Spleen (tissue), 11 donors: ENCODE results near the gene CD276. TPM values are rescaled to one million over a fixed set of nuclear protein-coding genes. Genes with fewer than 3 reads are reported as not detected.

Source experiments
- DNase-seq: peaks from one replicate; pipeline ENCODE4 v3.0.0-alpha.2; 2020
- H3K27ac ChIP-seq, 8 donors: fragments of 200-600 bp; sonication (generic) in 7 of 8; 1 replicate in 4 of 8; 2 replicates in 4 of 8; pipeline versions ENCODE4 v1.5.0 to v1.8.0; 2016 to 2021; ENCODE audit warnings: inconsistent platforms in 4 of 8, mild to moderate bottlenecking in 4 of 8, moderate library complexity in 1 of 8
- H3K27me3 ChIP-seq, 7 donors: fragments of 200-600 bp; sonication (generic) in 6 of 7; replicated peaks in 1 of 7; 1 replicate in 4 of 7; 2 replicates in 3 of 7; pipeline versions ENCODE4 v1.5.0 to v1.8.0; 2016 to 2021; ENCODE audit warnings: inconsistent platforms in 3 of 7, mild to moderate bottlenecking in 1 of 7
- H3K36me3 ChIP-seq, 6 donors: fragments of 200-600 bp; sonication (generic) in 5 of 6; 1 replicate in 4 of 6; 2 replicates in 2 of 6; pipeline versions ENCODE4 v1.5.0 to v1.8.0; 2016 to 2021; ENCODE audit warnings: inconsistent platforms in 2 of 6
- H3K4me1 ChIP-seq, 6 donors: fragments of 200-600 bp; sonication (generic) in 5 of 6; 1 replicate in 3 of 6; 2 replicates in 3 of 6; pipeline versions ENCODE4 v1.5.0 to v1.8.0; 2016 to 2021; ENCODE audit warnings: inconsistent platforms in 3 of 6
- H3K4me3 ChIP-seq, 8 donors: fragments of 200-600 bp; sonication (generic) in 7 of 8; 1 replicate in 4 of 8; 2 replicates in 4 of 8; pipeline versions ENCODE4 v1.5.0 to v1.8.0; 2016 to 2021; ENCODE audit warnings: inconsistent platforms in 4 of 8, mild to moderate bottlenecking in 4 of 8, moderate library complexity in 2 of 8
- H3K9me3 ChIP-seq, 8 donors: fragments of 200-600 bp; sonication (generic) in 7 of 8; 1 replicate in 4 of 8; 2 replicates in 4 of 8; pipeline versions ENCODE4 v1.5.0 to v1.8.0; 2016 to 2021; ENCODE audit warnings: inconsistent platforms in 4 of 8
- POLR2A ChIP-seq, 3 donors: fragments of 450-650 bp; IDR thresholded peaks; one replicate each; pipeline ENCODE4 v1.5.1; 2017; ENCODE audit warnings: antibody characterized with exemption in 3 of 3, mild to moderate bottlenecking in 1 of 3
- POLR2AphosphoS5 ChIP-seq, 3 donors: sonication (generic); formaldehyde crosslinking; IDR thresholded peaks; one replicate each; pipeline ENCODE4 v1.5.1; 2017; ENCODE audit warnings: antibody characterized with exemption in 3 of 3
- WGBS, 5 donors: extraction: QIAGEN DNeasy Blood & Tissue Kit in 3 of 5; methylation state at CpG; one replicate each; pipeline versions ENCODE4 v1.1.5 to v1.1.7; 2013 to 2018; 5-methylcytosine and 5-hydroxymethylcytosine counted together
- intact Hi-C: fragments of 100-400 bp; cut with DNase I; formaldehyde crosslinking; loops from one replicate; pipeline ENCODE4 v1.15.0; 2023; ENCODE audit warnings: low total_unique reads
- polyA plus RNA-seq, 3 donors: library from polyadenylated mRNA; stranded (reverse); fragments of 200-250 nt; gene quantifications; one replicate each; pipeline ENCODE4 v1.2.1, GENCODE V29; 2013
- total RNA-seq, 7 donors: library from RNA; depleted of rRNA in 3 of 7; stranded (reverse); fragments of >200 nt in 3 of 7; fragmentation: NEBNext Ultra II Directional in 4 of 7; extraction: Animal tissue kit (Norgen Biotek cat#: 25700) in 4 of 7; gene quantifications; one replicate each; pipeline versions ENCODE4 v1.1.0 to v1.2.1, GENCODE V29; 2016 to 2021
- TF ChIP-seq, protein P1 (sequence below), 11 experiments: fragments of 200-600 bp in 7 of 11; fragments of 450-650 bp in 4 of 11; sonication (generic) in 4 of 11; IDR thresholded peaks in 8 of 11; conservative IDR thresholded peaks in 3 of 11; 1 replicate in 7 of 11; 2 replicates in 4 of 11; pipeline versions ENCODE4 v1.4.0 to v1.8.0; 2016 to 2021; ENCODE audit warnings: antibody characterized with exemption in 11 of 11, inconsistent platforms in 4 of 11, mild to moderate bottlenecking in 1 of 11
- donor health status: healthy with polysubstance abuse.
- donor health status: DM: no; HTN: no; CAD: no; lungs with moderate emphysema.
- donor health status: DM: no; HTN: no; CAD: no.
- donor health status: Bipolar disorder and iron deficiency.
- donor health status: healthy.
- donor health status: DM: no; HTN: no; CAD: no.
- donor health status: DM: yes; HTN: yes; CAD: no.

The CD276 gene
- total and polyA plus RNA-seq, 10 donors, result 9.8 to 95.6 (median 27.2) TPM

DNA sequence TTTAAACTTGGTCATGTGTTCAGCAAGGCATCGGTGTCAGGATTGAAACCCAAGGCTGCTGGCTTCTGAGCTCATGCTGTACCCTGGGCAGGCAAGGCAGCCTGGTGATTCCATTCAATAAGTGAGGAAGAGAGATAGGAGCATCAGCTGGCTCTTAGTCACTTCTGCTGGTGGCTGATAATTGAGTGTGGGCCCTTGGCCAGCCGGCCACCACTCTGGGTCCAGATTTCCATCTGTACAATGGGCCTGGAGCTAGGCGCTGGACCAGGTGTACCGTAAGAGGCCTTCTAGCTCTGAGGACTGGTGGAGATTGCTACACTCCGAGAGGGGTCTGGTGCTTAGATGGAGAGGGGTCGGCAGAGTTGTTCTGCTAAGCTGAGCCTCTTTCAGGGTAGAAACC is 4.3 kb downstream of the CD276 start:
- H3K27me3 ChIP-seq, result peaks cover 0 to 48% (median 13%) of the 10 kb centered on the region in 7 donors
- H3K4me3 ChIP-seq, result no peak overlapping the region
- H3K4me1 ChIP-seq, result peaks cover 4 to 74% (median 50%) of the 10 kb centered on the region in 6 donors
- intact Hi-C loops, result no loop called here
- peak; percentile 28 for DNase-seq
- H3K9me3 ChIP-seq, result no peaks in the 10 kb centered on the region
- no peaks in the 10 kb centered on the region for H3K36me3 ChIP-seq
- H3K27ac ChIP-seq, result peak overlapping the region in 5 of 8 donors; percentile 4 to 64 (median 44)
- TF ChIP-seq POLR2A (IDR thresholded peaks at IDR 0.05), result no peak
- TF ChIP-seq POLR2AphosphoS5 (IDR thresholded peaks at IDR 0.05), result no peak
- TF ChIP-seq, protein P1, sequence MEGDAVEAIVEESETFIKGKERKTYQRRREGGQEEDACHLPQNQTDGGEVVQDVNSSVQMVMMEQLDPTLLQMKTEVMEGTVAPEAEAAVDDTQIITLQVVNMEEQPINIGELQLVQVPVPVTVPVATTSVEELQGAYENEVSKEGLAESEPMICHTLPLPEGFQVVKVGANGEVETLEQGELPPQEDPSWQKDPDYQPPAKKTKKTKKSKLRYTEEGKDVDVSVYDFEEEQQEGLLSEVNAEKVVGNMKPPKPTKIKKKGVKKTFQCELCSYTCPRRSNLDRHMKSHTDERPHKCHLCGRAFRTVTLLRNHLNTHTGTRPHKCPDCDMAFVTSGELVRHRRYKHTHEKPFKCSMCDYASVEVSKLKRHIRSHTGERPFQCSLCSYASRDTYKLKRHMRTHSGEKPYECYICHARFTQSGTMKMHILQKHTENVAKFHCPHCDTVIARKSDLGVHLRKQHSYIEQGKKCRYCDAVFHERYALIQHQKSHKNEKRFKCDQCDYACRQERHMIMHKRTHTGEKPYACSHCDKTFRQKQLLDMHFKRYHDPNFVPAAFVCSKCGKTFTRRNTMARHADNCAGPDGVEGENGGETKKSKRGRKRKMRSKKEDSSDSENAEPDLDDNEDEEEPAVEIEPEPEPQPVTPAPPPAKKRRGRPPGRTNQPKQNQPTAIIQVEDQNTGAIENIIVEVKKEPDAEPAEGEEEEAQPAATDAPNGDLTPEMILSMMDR (IDR thresholded peaks at IDR 0.05 in 8 of 11, conservative IDR thresholded peaks at IDR 0.05 in 3 of 11), result no peak
- WGBS, 5 donors, result 61 to 89% (median 83%) methylated on average over 6 of the region's 6 CpGs

DNA sequence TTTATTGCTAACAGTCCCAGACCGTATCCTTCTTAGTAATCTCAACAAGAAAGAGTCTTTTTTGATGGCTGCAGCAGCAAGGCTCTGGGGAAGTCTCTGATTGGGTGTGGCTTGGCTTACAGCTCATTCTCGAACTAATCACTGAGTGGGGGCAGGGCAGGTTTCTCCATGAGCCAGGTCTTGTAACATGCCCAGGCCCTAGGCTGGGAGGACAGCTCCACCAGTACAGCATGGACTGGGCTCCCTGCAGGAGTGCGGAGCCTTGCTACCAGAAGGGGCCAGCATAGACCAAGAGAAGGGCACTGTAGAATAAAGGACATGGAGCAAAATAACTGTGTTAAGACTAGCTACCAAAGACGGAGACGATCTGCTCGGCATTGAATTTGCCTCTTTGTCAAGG is 7.2 kb downstream of the CD276 start:
- Histone ChIP-seq H3K4me1 (peaks cover 11 to 69% (median 44%) of the 10 kb centered on the region in 6 donors), H3K4me3 (no peak overlapping the region), H3K27ac (no peak overlapping the region), H3K27me3 (peaks cover 0 to 47% (median 0%) of the 10 kb centered on the region in 7 donors), H3K9me3 (no peaks in the 10 kb centered on the region), H3K36me3 (no peaks in the 10 kb centered on the region)
- DNase-seq, result peak; percentile 42
- TF ChIP-seq POLR2A (IDR thresholded peaks at IDR 0.05), result no peak
- TF ChIP-seq, protein P1 (IDR thresholded peaks at IDR 0.05 in 8 of 11, conservative IDR thresholded peaks at IDR 0.05 in 3 of 11), result no peak
- TF ChIP-seq POLR2AphosphoS5 (IDR thresholded peaks at IDR 0.05), result no peak
- intact Hi-C loops, result no loop called here
- WGBS, 5 donors, result 67 to 78% (median 73%) methylated on average over 6 of the region's 6 CpGs

DNA sequence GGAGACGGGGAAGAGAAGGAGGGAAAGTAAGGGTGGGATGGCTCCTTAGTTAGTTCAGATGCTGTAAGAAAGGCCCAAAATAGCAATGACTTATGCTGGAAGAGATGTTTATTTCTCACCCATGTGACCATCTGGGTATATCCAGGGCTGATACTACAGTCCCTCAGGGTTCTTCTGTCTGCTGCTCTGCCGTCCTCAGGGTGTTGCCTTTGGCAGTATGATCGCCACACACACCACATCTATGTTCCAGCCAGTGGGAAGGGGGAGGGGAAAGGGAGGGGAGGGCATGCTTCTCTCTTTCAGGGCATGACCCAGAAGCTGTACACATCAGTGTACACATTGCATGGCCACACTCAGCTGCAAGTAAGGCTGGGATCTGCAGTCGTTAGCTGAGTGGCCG is 10.2 kb downstream of the CD276 start:
- H3K9me3 ChIP-seq, result no peaks in the 10 kb centered on the region
- DNase-seq, result peak; percentile 28
- no peak overlapping the region for H3K4me3 ChIP-seq
- peaks cover 0 to 4% (median 0%) of the 10 kb centered on the region in 6 donors for H3K36me3 ChIP-seq
- WGBS, 5 donors, result 50 to 73% (median 62%) methylated on average over 5 of the region's 5 CpGs
- TF ChIP-seq, protein P1 (IDR thresholded peaks at IDR 0.05 in 8 of 11, conservative IDR thresholded peaks at IDR 0.05 in 3 of 11), result no peak
- TF ChIP-seq POLR2A (IDR thresholded peaks at IDR 0.05), result no peak
- TF ChIP-seq POLR2AphosphoS5 (IDR thresholded peaks at IDR 0.05), result no peak
- peaks cover 0 to 47% (median 0%) of the 10 kb centered on the region in 7 donors for H3K27me3 ChIP-seq
- H3K4me1 ChIP-seq, result peaks cover 18 to 62% (median 47%) of the 10 kb centered on the region in 6 donors
- intact Hi-C loops, result no loop called here
- no peak overlapping the region for H3K27ac ChIP-seq

DNA sequence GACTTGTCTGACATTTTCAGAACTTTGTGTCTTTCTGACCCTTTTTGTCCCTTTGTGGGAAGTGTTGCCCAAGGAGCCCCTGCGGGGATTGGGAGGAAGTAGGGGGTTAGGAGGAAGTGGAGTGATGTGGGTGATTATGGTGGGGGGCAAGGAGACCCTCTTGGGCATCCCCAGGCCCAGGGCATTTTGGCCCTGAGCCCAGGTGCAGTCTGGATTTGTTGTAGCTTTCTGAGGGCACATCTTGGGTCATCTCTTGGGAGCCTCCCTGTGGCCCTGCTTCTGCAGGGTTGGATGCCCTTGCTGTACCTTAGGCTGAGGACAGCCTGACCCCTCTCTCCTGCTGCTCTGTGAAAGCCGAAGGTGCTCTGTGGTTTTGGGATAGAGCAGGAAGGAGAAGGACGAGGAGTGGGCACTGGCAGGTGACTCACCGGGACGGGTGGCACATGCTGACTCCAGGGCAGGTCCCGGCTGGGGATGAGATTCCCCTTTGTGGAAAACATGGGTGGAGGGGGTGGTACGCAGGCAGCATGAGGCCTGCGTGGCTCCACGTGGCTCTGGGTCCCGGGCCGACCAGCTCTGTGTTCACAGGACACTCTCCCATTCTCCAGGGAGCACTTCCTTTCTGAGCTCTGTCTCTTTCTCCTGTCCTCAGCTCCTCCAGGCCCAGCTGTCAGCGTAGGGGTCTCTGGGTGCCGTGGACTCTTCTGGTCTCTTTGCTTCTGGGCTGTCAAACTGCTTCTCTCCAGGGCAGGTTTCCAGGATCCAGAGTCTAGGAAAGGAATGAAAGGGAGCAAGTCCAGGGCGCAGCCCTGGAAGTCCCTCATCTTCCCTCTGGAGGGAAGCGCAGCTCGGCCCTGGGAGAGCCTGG is 11.8 kb downstream of the CD276 start:
- Histone ChIP-seq H3K27ac (peak overlapping the region in 4 of 8 donors; percentile 40 to 67 (median 55)), H3K36me3 (peaks cover 0 to 4% (median 0%) of the 10 kb centered on the region in 6 donors), H3K9me3 (no peaks in the 10 kb centered on the region), H3K4me1 (peaks cover 18 to 63% (median 40%) of the 10 kb centered on the region in 6 donors), H3K27me3 (peaks cover 0 to 54% (median 0%) of the 10 kb centered on the region in 7 donors), H3K4me3 (no peak overlapping the region)
- TF ChIP-seq, protein P1 (IDR thresholded peaks at IDR 0.05 in 8 of 11, conservative IDR thresholded peaks at IDR 0.05 in 3 of 11), result no peak
- no peak for TF ChIP-seq POLR2AphosphoS5 (IDR thresholded peaks at IDR 0.05)
- no peak for TF ChIP-seq POLR2A (IDR thresholded peaks at IDR 0.05)
- intact Hi-C loops, result no loop called here
- DNase-seq, result no peak
- WGBS, 5 donors, result 57 to 67% (median 59%) methylated on average over 16 of the region's 16 CpGs
